HCT116 (cell line): ENCODE data around the gene ALG2. TPM values are rescaled to one million over a fixed set of nuclear protein-coding genes. Genes with fewer than 3 reads are reported as not detected.
A peak's percentile ranks its signal among the peaks of the same experiment; 100 is the strongest.

Experiments used
- ATAC-seq: fragments of 200-7000 bp; cut with Tn5 transposase; 2 replicates; pipeline ENCODE4 v1.9.1; 2020; ENCODE audit warnings: mild to moderate bottlenecking, moderate library complexity
- BruUV-seq: library from RNA; stranded (reverse); fragments of 400-500 nt; replicated peaks from 2 replicates; lab custom pipeline; 2021; lab: Mats Ljungman, UMichigan
- CTCF ChIA-PET: fragments of 300-600 bp; sonication (Branson Sonifier 250); formaldehyde crosslinking; loops from one replicate; lab custom pipeline; 2021; ENCODE audit warnings: antibody characterized with exemption; lab: Charles Lee
- POLR2A ChIA-PET: fragments of 300-600, 350-600 bp; sonication (Branson Sonifier 250); formaldehyde crosslinking; loops from one replicate; lab custom pipeline; 2021; ENCODE audit warnings: antibody characterized with exemption; lab: Charles Lee
- RAD21 ChIA-PET, 2 experiments: fragments of 300-600 bp; sonication (Branson Sonifier 250); formaldehyde crosslinking; loops; one replicate each; lab custom pipeline; 2023; ENCODE audit warnings: low total read pairs in 2 of 2; ENCODE audit not compliant: uncharacterized antibody in 2 of 2, unreplicated experiment in 2 of 2, low non-redundant PET in 1 of 2; lab: Charles Lee
- DNase-seq: peaks from one replicate; pipeline ENCODE4 v3.0.0-alpha.2; 2010; ENCODE audit warnings: low read depth, low spot score
- H2AFZ ChIP-seq: fragments of 200-600 bp; shearing (Covaris generic), sonication (generic); 2 replicates; pipeline ENCODE4 v1.6.1; 2017; ENCODE audit warnings: low read depth, mixed run types, mixed read lengths, antibody characterized with exemption, low read length; ENCODE audit not compliant: poor library complexity, severe bottlenecking
- H3K27ac ChIP-seq: 2 replicates; pipeline ENCODE4 v1.5.1; 2012; ENCODE audit warnings: low read depth, low read length
- H3K27me3 ChIP-seq: fragments of 200-600 bp; sonication (generic); 2 replicates; pipeline ENCODE4 v1.6.1; 2016; ENCODE audit warnings: mixed run types, low read length, mixed read lengths; ENCODE audit not compliant: insufficient read depth
- H3K36me3 ChIP-seq, 2 experiments: fragments of 200-500 bp in 1 of 2; fragments of 200-600 bp in 1 of 2; sonication (Bioruptor generic) in 1 of 2; sonication (generic) in 1 of 2; 2 replicates each; pipeline versions ENCODE4 v1.5.1 to v1.6.1; 2014 to 2016; ENCODE audit warnings: low read length in 2 of 2, inconsistent platforms in 1 of 2, mixed read lengths in 1 of 2, mixed run types in 1 of 2; ENCODE audit not compliant: insufficient read depth in 2 of 2, control insufficient read depth in 1 of 2
- H3K4me1 ChIP-seq, 2 experiments: fragments of 200-600 bp in 1 of 2; sonication (generic) in 1 of 2; 2 replicates each; pipeline versions ENCODE4 v1.5.1 to v1.6.1; 2012 to 2017; ENCODE audit warnings: low read length in 2 of 2, inconsistent platforms in 1 of 2, mild to moderate bottlenecking in 1 of 2, mixed read lengths in 1 of 2, mixed run types in 1 of 2, moderate library complexity in 1 of 2; ENCODE audit not compliant: insufficient read depth in 2 of 2, control insufficient read depth in 1 of 2
- H3K4me2 ChIP-seq: fragments of 200-600 bp; sonication (generic); 2 replicates; pipeline ENCODE4 v1.6.1; 2017; ENCODE audit warnings: mixed run types, low read length, mixed read lengths
- H3K4me3 ChIP-seq, 2 experiments: fragments of 200-600 bp in 1 of 2; sonication (generic) in 1 of 2; replicated peaks in 1 of 2; 2 replicates each; pipeline ENCODE4 v1.5.1; 2011 to 2016; ENCODE audit warnings: low read length in 2 of 2, control low read depth in 1 of 2, low read depth in 1 of 2, mild to moderate bottlenecking in 1 of 2, mixed read lengths in 1 of 2, mixed run types in 1 of 2
- H3K79me2 ChIP-seq: fragments of 200-600 bp; sonication (generic); 2 replicates; pipeline ENCODE4 v1.6.1; 2017; ENCODE audit warnings: mild to moderate bottlenecking, mixed run types, low read length, moderate library complexity, mixed read lengths; ENCODE audit not compliant: insufficient read depth
- H3K9ac ChIP-seq: fragments of 200-600 bp; sonication (generic); 2 replicates; pipeline ENCODE4 v1.6.1; 2016; ENCODE audit warnings: low read length, mixed read lengths
- H3K9me2 ChIP-seq: fragments of 200-600 bp; sonication (generic), shearing (Covaris generic); 2 replicates; pipeline ENCODE4 v1.6.1; 2017; ENCODE audit warnings: mixed run types, mild to moderate bottlenecking, moderate library complexity; ENCODE audit not compliant: insufficient read depth
- H3K9me3 ChIP-seq, 2 experiments: fragments of 200-500 bp in 1 of 2; fragments of 200-600 bp in 1 of 2; sonication (Bioruptor generic) in 1 of 2; sonication (generic) in 1 of 2; 2 replicates each; pipeline ENCODE4 v1.6.1; 2014 to 2017; ENCODE audit warnings: low read length in 2 of 2, mixed read lengths in 2 of 2, inconsistent platforms in 1 of 2, low read depth in 1 of 2, mild to moderate bottlenecking in 1 of 2, mixed run types in 1 of 2, moderate library complexity in 1 of 2; ENCODE audit not compliant: control insufficient read depth in 1 of 2, insufficient read depth in 1 of 2
- H4K20me1 ChIP-seq: fragments of 200-600 bp; sonication (generic), shearing (Covaris generic); 2 replicates; pipeline ENCODE4 v1.6.1; 2017; ENCODE audit warnings: mixed run types, mild to moderate bottlenecking, moderate library complexity; ENCODE audit not compliant: insufficient read depth
- CBX3 ChIP-seq: IDR thresholded peaks from 2 replicates; pipeline ENCODE4 v1.6.1; 2012; ENCODE audit warnings: low read depth
- RAD21 ChIP-seq: IDR thresholded peaks from 2 replicates; pipeline ENCODE4 v1.6.1; 2012; ENCODE audit warnings: low read depth, mild to moderate bottlenecking
- SP1 ChIP-seq: IDR thresholded peaks from 2 replicates; pipeline ENCODE4 v1.6.1; 2012; ENCODE audit warnings: low read depth
- ZNF274 ChIP-seq: fragments of 200-500 bp; sonication (Bioruptor generic); IDR thresholded peaks from 2 replicates; pipeline ENCODE4 v1.6.1; 2014; ENCODE audit warnings: mild to moderate bottlenecking, low read depth, low read length, inconsistent platforms
- intact Hi-C: fragments of 100-400 bp; cut with micrococcal nuclease; formaldehyde crosslinking; loops from 2 replicates; pipeline ENCODE4 v1.10.0; 2022
- total RNA-seq: library from RNA; stranded (reverse); gene quantifications from one replicate; pipeline ENCODE4 v1.2.1, GENCODE V29; 2021; ENCODE audit not compliant: unreplicated experiment
- TF ChIP-seq, protein P1 (sequence below): IDR thresholded peaks from 2 replicates; pipeline ENCODE4 v1.6.1; 2012
- TF ChIP-seq, protein P2 (sequence below): IDR thresholded peaks from 2 replicates; pipeline ENCODE4 v1.6.1; 2012; ENCODE audit warnings: low read depth
- TF ChIP-seq, protein P3 (sequence below), 3 experiments: fragments of 200-600 bp in 1 of 3; sonication (generic) in 1 of 3; IDR thresholded peaks in 2 of 3; conservative IDR thresholded peaks in 1 of 3; 2 replicates each; pipeline ENCODE4 v1.5.1; 2012 to 2017; ENCODE audit warnings: low read depth in 2 of 3, low read length in 2 of 3, antibody characterized with exemption in 1 of 3, borderline replicate concordance in 1 of 3, control low read depth in 1 of 3, mild to moderate bottlenecking in 1 of 3, mixed read lengths in 1 of 3, mixed run types in 1 of 3, moderate library complexity in 1 of 3; ENCODE audit not compliant: insufficient read depth in 1 of 3

ALG2 gene
- total RNA-seq, 1 experiment from 2014 or later: 27.9 TPM

DNA sequence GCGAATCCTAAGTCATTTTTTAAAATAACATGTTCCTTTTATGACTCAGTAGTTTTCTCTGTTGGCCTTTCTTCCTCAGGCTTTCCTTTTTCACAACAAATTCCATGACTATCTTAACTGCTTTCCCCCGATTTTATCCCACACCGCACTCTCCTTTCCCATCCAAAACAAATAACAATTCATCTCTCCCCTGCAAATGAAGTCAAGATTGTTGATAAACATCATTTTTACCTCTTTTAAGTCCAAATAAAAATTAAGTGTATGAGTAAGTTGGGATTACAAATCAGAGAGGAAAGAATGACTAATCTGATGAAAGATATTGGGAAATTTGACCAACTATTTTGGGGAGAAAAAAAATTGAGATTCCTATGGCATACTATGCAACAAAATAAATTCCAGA, 47.7 kb upstream of the ALG2 start:
- no peak overlapping the region for H3K4me3 ChIP-seq
- no peaks in the 10 kb centered on the region for H3K9me3 ChIP-seq
- peaks cover 0 to 15% of the 10 kb centered on the region in 2 experiments; a peak in 2 of 4 replicates for H3K4me1 ChIP-seq
- DNase-seq: no peak
- H4K20me1 ChIP-seq: no peaks in the 10 kb centered on the region
- no peak for TF ChIP-seq SP1
- TF ChIP-seq ZNF274: no peak
- ChIA-PET CTCF (interaction anchor here (0.5 kb wide), 1 partner anchor 268 kb away, joined by 5 read pairs; no protein-coding TSS in a partner anchor), POLR2A (no interaction called here), RAD21 (no interaction called here)
- intact Hi-C loops: loop anchor here (5.0 to 10.0 kb wide), 3 partner anchors 535 to 1053 kb away; no protein-coding TSS in a partner anchor
- H3K9me2 ChIP-seq: no peaks in the 10 kb centered on the region
- H3K27ac ChIP-seq: no peak overlapping the region
- BruUV-seq: no TSS peak
- H3K27me3 ChIP-seq: no peaks in the 10 kb centered on the region
- H3K4me2 ChIP-seq: no peak overlapping the region
- H3K9ac ChIP-seq: no peak overlapping the region
- no peak for ATAC-seq
- H2AFZ ChIP-seq: no peak overlapping the region
- H3K79me2 ChIP-seq: no peaks in the 10 kb centered on the region
- no peaks in the 10 kb centered on the region for H3K36me3 ChIP-seq

DNA sequence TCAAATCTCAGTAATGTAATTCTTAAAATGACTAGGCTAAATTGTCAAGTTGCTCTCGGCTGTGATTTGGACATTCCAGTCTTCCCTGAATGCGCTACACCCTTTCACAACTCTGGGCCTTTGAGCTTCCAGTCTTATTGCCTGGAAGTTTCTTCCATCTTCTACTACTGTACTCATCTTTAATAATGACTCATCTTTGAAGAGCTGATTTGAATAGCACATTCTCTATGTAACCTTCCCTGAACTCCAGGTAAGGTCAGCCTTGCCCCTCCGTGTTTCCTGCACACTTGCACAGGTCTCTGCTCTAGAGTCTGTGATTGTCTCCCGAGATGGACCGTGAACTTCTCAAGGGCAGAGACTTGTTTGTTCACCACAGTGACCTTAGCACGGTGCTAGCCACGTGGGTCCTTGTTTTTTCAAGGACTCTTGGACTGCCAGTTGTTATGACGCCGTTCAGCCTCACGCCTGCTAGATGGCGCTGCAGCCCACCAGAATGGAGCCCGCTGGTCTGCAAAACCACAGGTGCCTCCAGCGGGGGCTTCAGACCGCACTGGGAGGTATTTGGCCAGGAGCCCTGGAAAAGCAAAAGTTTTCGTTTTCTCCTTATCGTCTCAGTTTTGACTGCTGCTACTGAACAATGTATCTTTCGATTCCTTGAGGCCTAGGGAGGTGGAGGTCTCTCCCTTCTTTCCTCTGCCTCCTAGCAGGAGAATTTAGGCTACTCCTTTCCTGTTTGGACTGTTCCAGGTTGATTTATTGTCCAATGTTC, 44.7 kb upstream of the ALG2 start:
- POLR2A ChIA-PET: no interaction called here
- no TSS peak for BruUV-seq
- intact Hi-C loops: loop anchor here (1.0 to 10.0 kb wide), 5 partner anchors 538 to 1328 kb away; no protein-coding TSS in a partner anchor

More for the DNA sequence above, 44.7 kb upstream of the ALG2 start:
- ATAC-seq (peak; percentile 95), DNase-seq (peak; percentile 69)
- CTCF ChIA-PET: interaction anchor here (1.7 kb wide), 1 partner anchor 746 kb away, joined by 4 read pairs; no protein-coding TSS in a partner anchor
- H3K4me1 ChIP-seq: peaks cover 0 to 15% of the 10 kb centered on the region in 2 experiments; a peak in 2 of 4 replicates
- peak overlapping the region in 1 of 2 experiments; percentile 7; a peak in 1 of 4 replicates for H3K4me3 ChIP-seq
- no peaks in the 10 kb centered on the region for H3K9me3 ChIP-seq
- H3K4me2 ChIP-seq: peak overlapping the region; percentile 61
- TF ChIP-seq, protein P1, sequence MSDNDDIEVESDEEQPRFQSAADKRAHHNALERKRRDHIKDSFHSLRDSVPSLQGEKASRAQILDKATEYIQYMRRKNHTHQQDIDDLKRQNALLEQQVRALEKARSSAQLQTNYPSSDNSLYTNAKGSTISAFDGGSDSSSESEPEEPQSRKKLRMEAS: peak; percentile 85
- TF ChIP-seq CBX3 (0 out of 2 replicates have a peak, but pooled peaks have one; percentile 29), RAD21 (peak; percentile 93)
- TF ChIP-seq, protein P2, sequence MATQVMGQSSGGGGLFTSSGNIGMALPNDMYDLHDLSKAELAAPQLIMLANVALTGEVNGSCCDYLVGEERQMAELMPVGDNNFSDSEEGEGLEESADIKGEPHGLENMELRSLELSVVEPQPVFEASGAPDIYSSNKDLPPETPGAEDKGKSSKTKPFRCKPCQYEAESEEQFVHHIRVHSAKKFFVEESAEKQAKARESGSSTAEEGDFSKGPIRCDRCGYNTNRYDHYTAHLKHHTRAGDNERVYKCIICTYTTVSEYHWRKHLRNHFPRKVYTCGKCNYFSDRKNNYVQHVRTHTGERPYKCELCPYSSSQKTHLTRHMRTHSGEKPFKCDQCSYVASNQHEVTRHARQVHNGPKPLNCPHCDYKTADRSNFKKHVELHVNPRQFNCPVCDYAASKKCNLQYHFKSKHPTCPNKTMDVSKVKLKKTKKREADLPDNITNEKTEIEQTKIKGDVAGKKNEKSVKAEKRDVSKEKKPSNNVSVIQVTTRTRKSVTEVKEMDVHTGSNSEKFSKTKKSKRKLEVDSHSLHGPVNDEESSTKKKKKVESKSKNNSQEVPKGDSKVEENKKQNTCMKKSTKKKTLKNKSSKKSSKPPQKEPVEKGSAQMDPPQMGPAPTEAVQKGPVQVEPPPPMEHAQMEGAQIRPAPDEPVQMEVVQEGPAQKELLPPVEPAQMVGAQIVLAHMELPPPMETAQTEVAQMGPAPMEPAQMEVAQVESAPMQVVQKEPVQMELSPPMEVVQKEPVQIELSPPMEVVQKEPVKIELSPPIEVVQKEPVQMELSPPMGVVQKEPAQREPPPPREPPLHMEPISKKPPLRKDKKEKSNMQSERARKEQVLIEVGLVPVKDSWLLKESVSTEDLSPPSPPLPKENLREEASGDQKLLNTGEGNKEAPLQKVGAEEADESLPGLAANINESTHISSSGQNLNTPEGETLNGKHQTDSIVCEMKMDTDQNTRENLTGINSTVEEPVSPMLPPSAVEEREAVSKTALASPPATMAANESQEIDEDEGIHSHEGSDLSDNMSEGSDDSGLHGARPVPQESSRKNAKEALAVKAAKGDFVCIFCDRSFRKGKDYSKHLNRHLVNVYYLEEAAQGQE: no peak
- TF ChIP-seq, protein P3, sequence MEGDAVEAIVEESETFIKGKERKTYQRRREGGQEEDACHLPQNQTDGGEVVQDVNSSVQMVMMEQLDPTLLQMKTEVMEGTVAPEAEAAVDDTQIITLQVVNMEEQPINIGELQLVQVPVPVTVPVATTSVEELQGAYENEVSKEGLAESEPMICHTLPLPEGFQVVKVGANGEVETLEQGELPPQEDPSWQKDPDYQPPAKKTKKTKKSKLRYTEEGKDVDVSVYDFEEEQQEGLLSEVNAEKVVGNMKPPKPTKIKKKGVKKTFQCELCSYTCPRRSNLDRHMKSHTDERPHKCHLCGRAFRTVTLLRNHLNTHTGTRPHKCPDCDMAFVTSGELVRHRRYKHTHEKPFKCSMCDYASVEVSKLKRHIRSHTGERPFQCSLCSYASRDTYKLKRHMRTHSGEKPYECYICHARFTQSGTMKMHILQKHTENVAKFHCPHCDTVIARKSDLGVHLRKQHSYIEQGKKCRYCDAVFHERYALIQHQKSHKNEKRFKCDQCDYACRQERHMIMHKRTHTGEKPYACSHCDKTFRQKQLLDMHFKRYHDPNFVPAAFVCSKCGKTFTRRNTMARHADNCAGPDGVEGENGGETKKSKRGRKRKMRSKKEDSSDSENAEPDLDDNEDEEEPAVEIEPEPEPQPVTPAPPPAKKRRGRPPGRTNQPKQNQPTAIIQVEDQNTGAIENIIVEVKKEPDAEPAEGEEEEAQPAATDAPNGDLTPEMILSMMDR (IDR thresholded peaks at IDR 0.05 in 2 of 3, conservative IDR thresholded peaks at IDR 0.05 in 1 of 3; ENCODE audit: borderline replicate concordance in 1 of 3, insufficient read depth in 1 of 3, low read depth in 2 of 3, low read length in 2 of 3): peak; percentile 76 to 97 (median 89)
- H2AFZ ChIP-seq: peak overlapping the region; percentile 95
- H3K27me3 ChIP-seq: no peaks in the 10 kb centered on the region
- no peaks in the 10 kb centered on the region for H3K9me2 ChIP-seq
- H4K20me1 ChIP-seq: no peaks in the 10 kb centered on the region
- H3K79me2 ChIP-seq: no peaks in the 10 kb centered on the region
- RAD21 ChIA-PET: no interaction called here
- no peak overlapping the region for H3K27ac ChIP-seq
- H3K36me3 ChIP-seq: no peaks in the 10 kb centered on the region
- no peak overlapping the region for H3K9ac ChIP-seq
